ENCODE data around the gene PRELP.

DNA sequence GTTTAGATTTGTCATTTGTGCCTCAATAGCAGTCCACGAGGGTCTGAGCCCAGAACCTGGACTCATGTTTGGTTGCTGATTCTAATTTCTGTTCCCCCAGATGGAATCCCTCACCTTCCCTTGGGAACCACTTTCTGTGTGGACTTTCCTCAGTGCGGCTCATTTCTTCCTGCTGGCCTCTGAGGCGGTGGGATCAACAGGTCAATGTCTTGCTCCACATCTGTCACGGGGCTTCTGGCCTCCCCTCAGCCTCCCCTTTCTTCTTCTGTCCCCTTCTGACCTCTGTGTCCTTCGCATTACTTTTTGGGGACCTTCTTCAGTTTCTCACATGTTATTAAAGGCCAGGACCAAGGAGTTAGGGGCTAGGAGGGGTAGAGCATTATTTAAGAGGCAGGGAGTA lies 49.2 kb upstream of the PRELP start:
- TF ChIP-seq RFX5 (IDR thresholded peaks at IDR 0.05; ENCODE audit: low read depth, low read length): no peak
- no peak for TF ChIP-seq BRF1 (IDR thresholded peaks at IDR 0.05; ENCODE audit: borderline replicate concordance, extremely low read depth, insufficient read length)
- no peak for TF ChIP-seq FOXK2 (conservative IDR thresholded peaks at IDR 0.05 in 1 of 2, IDR thresholded peaks at IDR 0.05 in 1 of 2; ENCODE audit: low read depth in 2 of 2)
- no peak for TF ChIP-seq HNRNPH1 (optimal IDR thresholded peaks at IDR 0.05; ENCODE audit: low read depth, low read length)
- TF ChIP-seq, protein P1, sequence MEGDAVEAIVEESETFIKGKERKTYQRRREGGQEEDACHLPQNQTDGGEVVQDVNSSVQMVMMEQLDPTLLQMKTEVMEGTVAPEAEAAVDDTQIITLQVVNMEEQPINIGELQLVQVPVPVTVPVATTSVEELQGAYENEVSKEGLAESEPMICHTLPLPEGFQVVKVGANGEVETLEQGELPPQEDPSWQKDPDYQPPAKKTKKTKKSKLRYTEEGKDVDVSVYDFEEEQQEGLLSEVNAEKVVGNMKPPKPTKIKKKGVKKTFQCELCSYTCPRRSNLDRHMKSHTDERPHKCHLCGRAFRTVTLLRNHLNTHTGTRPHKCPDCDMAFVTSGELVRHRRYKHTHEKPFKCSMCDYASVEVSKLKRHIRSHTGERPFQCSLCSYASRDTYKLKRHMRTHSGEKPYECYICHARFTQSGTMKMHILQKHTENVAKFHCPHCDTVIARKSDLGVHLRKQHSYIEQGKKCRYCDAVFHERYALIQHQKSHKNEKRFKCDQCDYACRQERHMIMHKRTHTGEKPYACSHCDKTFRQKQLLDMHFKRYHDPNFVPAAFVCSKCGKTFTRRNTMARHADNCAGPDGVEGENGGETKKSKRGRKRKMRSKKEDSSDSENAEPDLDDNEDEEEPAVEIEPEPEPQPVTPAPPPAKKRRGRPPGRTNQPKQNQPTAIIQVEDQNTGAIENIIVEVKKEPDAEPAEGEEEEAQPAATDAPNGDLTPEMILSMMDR (IDR thresholded peaks at IDR 0.05 in 2 of 3, conservative IDR thresholded peaks at IDR 0.05 in 1 of 3; ENCODE audit: insufficient read depth in 2 of 3, low read depth in 1 of 3, low read length in 3 of 3): no peak
- no peak for TF ChIP-seq NR3C1 (CRISPR knock-in tag; IDR thresholded peaks at IDR 0.05)
- no peak for TF ChIP-seq SETDB1 (IDR thresholded peaks at IDR 0.05; ENCODE audit: low read length)
